ENCODE measurements around the gene KAT6B. TPM values are rescaled to one million over a fixed set of nuclear protein-coding genes. Genes with fewer than 3 reads are reported as not detected.

The KAT6B gene
- total RNA-seq, 1 donor from 2014 or later: 48.3 TPM

GRCh38 chr10:75001715-75002350 is 175.4 kb downstream of the KAT6B start:
- Mint-ChIP-seq H3K4me1 (ENCODE audit: unreplicated experiment) (no peaks in the 10 kb centered on the region), H3K9me3 (no peaks in the 10 kb centered on the region), H3K27me3 (no peaks in the 10 kb centered on the region), H3K36me3 (peaks cover 21% of the 10 kb centered on the region), H3K27ac (no peak overlapping the region), H3K4me3 (no peak overlapping the region)
- no peak for DNase-seq (ENCODE audit: extremely low spot score, unreplicated experiment)
- TF ChIP-seq CTCF (conservative IDR thresholded peaks at IDR 0.05): no peak

- no peaks in the 10 kb centered on the region for H3K9me3 Mint-ChIP-seq
- DNase-seq (ENCODE audit: extremely low spot score, unreplicated experiment): no peak
- no peak for TF ChIP-seq CTCF (conservative IDR thresholded peaks at IDR 0.05)
- H3K4me3 Mint-ChIP-seq: no peak overlapping the region
- no peaks in the 10 kb centered on the region for H3K4me1 Mint-ChIP-seq (ENCODE audit: unreplicated experiment)
- H3K27ac Mint-ChIP-seq: no peak overlapping the region
- peaks cover 18% of the 10 kb centered on the region for H3K36me3 Mint-ChIP-seq
- H3K27me3 Mint-ChIP-seq: no peaks in the 10 kb centered on the region
Measured at GRCh38 chr10:75002351-75002725, 175.9 kb downstream of the KAT6B start.

- Mint-ChIP-seq H3K9me3 (no peaks in the 10 kb centered on the region), H3K36me3 (peaks cover 18% of the 10 kb centered on the region), H3K27ac (no peak overlapping the region), H3K27me3 (no peaks in the 10 kb centered on the region), H3K4me3 (no peak overlapping the region), H3K4me1 (ENCODE audit: unreplicated experiment) (peaks cover 4% of the 10 kb centered on the region)
- TF ChIP-seq CTCF (conservative IDR thresholded peaks at IDR 0.05): no peak
- no peak for DNase-seq (ENCODE audit: extremely low spot score, unreplicated experiment)
Measured at GRCh38 chr10:75002967-75003594, 176.7 kb downstream of the KAT6B start.

- Mint-ChIP-seq H3K4me3 (no peak overlapping the region), H3K27ac (no peak overlapping the region), H3K27me3 (no peaks in the 10 kb centered on the region), H3K36me3 (peaks cover 13% of the 10 kb centered on the region), H3K9me3 (no peaks in the 10 kb centered on the region), H3K4me1 (ENCODE audit: unreplicated experiment) (peaks cover 11% of the 10 kb centered on the region)
- no peak for TF ChIP-seq CTCF (conservative IDR thresholded peaks at IDR 0.05)
- no peak for DNase-seq (ENCODE audit: extremely low spot score, unreplicated experiment)
Measured at GRCh38 chr10:75003891-75004290, 177.5 kb downstream of the KAT6B start.

GRCh38 chr10:75007646-75008045 is 181.2 kb downstream of the KAT6B start:
- Mint-ChIP-seq H3K36me3 (peaks cover 6% of the 10 kb centered on the region), H3K9me3 (no peaks in the 10 kb centered on the region), H3K27ac (no peak overlapping the region), H3K4me1 (ENCODE audit: unreplicated experiment) (peaks cover 21% of the 10 kb centered on the region), H3K4me3 (no peak overlapping the region), H3K27me3 (no peaks in the 10 kb centered on the region)
- no peak for TF ChIP-seq CTCF (conservative IDR thresholded peaks at IDR 0.05)
- DNase-seq (ENCODE audit: extremely low spot score, unreplicated experiment): no peak
